Body of pancreas (tissue), 4 donors: Measurements from ENCODE around the gene AOC1.

ENCODE experiments used
- POLR2A ChIP-seq, 3 donors: fragments of 450-650 bp; IDR thresholded peaks; one replicate each; pipeline ENCODE4 v1.6.1; 2016; ENCODE audit warnings: antibody characterized with exemption in 3 of 3, mild to moderate bottlenecking in 2 of 3
- TF ChIP-seq, protein P1 (sequence below), 7 experiments: fragments of 450-650 bp in 4 of 7; fragments of 200-600 bp in 3 of 7; sonication (generic) in 3 of 7; IDR thresholded peaks; one replicate each; pipeline ENCODE4 v1.5.1; 2016 to 2019; ENCODE audit warnings: antibody characterized with exemption in 7 of 7

DNA sequence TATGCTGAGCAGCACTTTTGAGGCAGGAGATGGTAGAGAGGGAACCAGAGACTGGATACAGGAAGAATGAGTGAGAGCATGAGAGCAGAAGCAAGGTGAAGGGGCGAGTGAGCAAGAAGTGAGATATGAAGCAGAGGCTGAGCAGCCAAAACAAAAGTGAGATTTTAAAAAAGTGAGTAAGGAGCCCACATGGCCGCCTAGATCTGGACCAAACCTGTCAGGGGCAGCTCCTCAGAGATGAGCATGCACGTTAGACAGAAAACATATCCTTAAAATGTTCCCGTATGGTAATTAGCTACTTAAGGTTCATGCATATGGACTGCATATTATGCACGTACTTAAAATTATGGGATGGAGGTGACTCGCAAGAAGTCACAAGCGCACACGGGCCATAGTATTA, 29.3 kb upstream of the AOC1 start:
- TF ChIP-seq POLR2A (IDR thresholded peaks at IDR 0.05), result no peak
- TF ChIP-seq, protein P1, sequence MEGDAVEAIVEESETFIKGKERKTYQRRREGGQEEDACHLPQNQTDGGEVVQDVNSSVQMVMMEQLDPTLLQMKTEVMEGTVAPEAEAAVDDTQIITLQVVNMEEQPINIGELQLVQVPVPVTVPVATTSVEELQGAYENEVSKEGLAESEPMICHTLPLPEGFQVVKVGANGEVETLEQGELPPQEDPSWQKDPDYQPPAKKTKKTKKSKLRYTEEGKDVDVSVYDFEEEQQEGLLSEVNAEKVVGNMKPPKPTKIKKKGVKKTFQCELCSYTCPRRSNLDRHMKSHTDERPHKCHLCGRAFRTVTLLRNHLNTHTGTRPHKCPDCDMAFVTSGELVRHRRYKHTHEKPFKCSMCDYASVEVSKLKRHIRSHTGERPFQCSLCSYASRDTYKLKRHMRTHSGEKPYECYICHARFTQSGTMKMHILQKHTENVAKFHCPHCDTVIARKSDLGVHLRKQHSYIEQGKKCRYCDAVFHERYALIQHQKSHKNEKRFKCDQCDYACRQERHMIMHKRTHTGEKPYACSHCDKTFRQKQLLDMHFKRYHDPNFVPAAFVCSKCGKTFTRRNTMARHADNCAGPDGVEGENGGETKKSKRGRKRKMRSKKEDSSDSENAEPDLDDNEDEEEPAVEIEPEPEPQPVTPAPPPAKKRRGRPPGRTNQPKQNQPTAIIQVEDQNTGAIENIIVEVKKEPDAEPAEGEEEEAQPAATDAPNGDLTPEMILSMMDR (IDR thresholded peaks at IDR 0.05), result no peak
